GM21529 (cell line): ENCODE results near the gene DAB2IP.

ENCODE experiments used
- ATAC-seq: cut with Tn5 transposase; IDR thresholded peaks from one replicate; pipeline ENCODE4 v1.9.1; 2021; ENCODE audit not compliant: unreplicated experiment

Gene DAB2IP

GRCh38 chr9:121720311-121721057 is 69.0 kb downstream of the DAB2IP start:
- no peak for ATAC-seq

GRCh38 chr9:121721058-121721350 is 69.6 kb downstream of the DAB2IP start:
- no peak for ATAC-seq

GRCh38 chr9:121721770-121722169 is 70.3 kb downstream of the DAB2IP start:
- ATAC-seq: no peak

GRCh38 chr9:121725008-121725775 is 73.8 kb downstream of the DAB2IP start:
- ATAC-seq: no peak

GRCh38 chr9:121727295-121728020 is 76.0 kb downstream of the DAB2IP start:
- no peak for ATAC-seq

GRCh38 chr9:121728916-121729315 is 77.5 kb downstream of the DAB2IP start:
- no peak for ATAC-seq

- no peak for ATAC-seq
Observed at GRCh38 chr9:121729769-121730562, 78.5 kb downstream of the DAB2IP start.

GRCh38 chr9:121731090-121731489 is 79.7 kb downstream of the DAB2IP start:
- no peak for ATAC-seq

GRCh38 chr9:121731919-121732318 is 80.5 kb downstream of the DAB2IP start:
- no peak for ATAC-seq

- no peak for ATAC-seq
Observed at GRCh38 chr9:121732389-121732788, 81.0 kb downstream of the DAB2IP start.

- no peak for ATAC-seq
Observed at GRCh38 chr9:121732886-121733285, 81.5 kb downstream of the DAB2IP start.

GRCh38 chr9:121734465-121734864 is 83.0 kb downstream of the DAB2IP start:
- ATAC-seq: no peak

- no peak for ATAC-seq
Observed at GRCh38 chr9:121735065-121735792, 83.8 kb downstream of the DAB2IP start.

- ATAC-seq: no peak
Observed at GRCh38 chr9:121735793-121736770, 84.6 kb downstream of the DAB2IP start.

- no peak for ATAC-seq
Observed at GRCh38 chr9:121736934-121737462, 85.6 kb downstream of the DAB2IP start.

GRCh38 chr9:121737481-121737931 is 86.1 kb downstream of the DAB2IP start:
- no peak for ATAC-seq

GRCh38 chr9:121738411-121738810 is 87.0 kb downstream of the DAB2IP start:
- no peak for ATAC-seq

GRCh38 chr9:121738968-121739367 is 87.5 kb downstream of the DAB2IP start:
- no peak for ATAC-seq

- ATAC-seq: no peak
Observed at GRCh38 chr9:121739971-121740370, 88.5 kb downstream of the DAB2IP start.
